Mesendoderm (in vitro differentiated cells): ENCODE measurements around the gene CEBPG.

Source experiments
- DNase-seq: peaks from one replicate; pipeline ENCODE4 v3.0.0; 2013
- H2AK5ac ChIP-seq: 2 replicates; pipeline ENCODE4 v1.6.1; 2013; ENCODE audit warnings: low read length, inconsistent platforms
- H2BK120ac ChIP-seq: 2 replicates; pipeline ENCODE4 v1.6.1; 2013; ENCODE audit warnings: low read depth, mild to moderate bottlenecking, low read length, moderate library complexity, mixed read lengths
- H2BK15ac ChIP-seq: replicated peaks from 2 replicates; pipeline ENCODE4 v1.6.1; 2013; ENCODE audit warnings: low read depth, mild to moderate bottlenecking, moderate library complexity
- H2BK5ac ChIP-seq: 2 replicates; pipeline ENCODE4 v1.6.1; 2013; ENCODE audit warnings: low read length, inconsistent platforms
- H3K18ac ChIP-seq: 2 replicates; pipeline ENCODE4 v1.6.1; 2013; ENCODE audit warnings: mild to moderate bottlenecking, low read length, mixed read lengths
- H3K23ac ChIP-seq: one replicate; pipeline ENCODE4 v1.6.1; 2013; ENCODE audit warnings: low read length
- H3K27ac ChIP-seq: 2 replicates; pipeline ENCODE4 v1.5.1; 2013; ENCODE audit warnings: low read depth, mild to moderate bottlenecking, inconsistent platforms, low read length, moderate library complexity
- H3K27me3 ChIP-seq: 2 replicates; pipeline ENCODE4 v1.6.1; 2013; ENCODE audit warnings: low read length, control low read depth, mild to moderate bottlenecking, inconsistent platforms; ENCODE audit not compliant: insufficient read depth, poor library complexity
- H3K36me3 ChIP-seq: 2 replicates; pipeline ENCODE4 v1.6.1; 2013; ENCODE audit warnings: low read length, inconsistent platforms; ENCODE audit not compliant: control insufficient read depth, insufficient read depth
- H3K4ac ChIP-seq: one replicate; pipeline ENCODE4 v1.6.1; 2013; ENCODE audit warnings: low read depth, mild to moderate bottlenecking, low read length, moderate library complexity
- H3K4me1 ChIP-seq: 2 replicates; pipeline ENCODE4 v1.6.1; 2013; ENCODE audit warnings: low read depth, low read length, inconsistent platforms; ENCODE audit not compliant: control insufficient read depth
- H3K4me2 ChIP-seq: 2 replicates; pipeline ENCODE4 v1.6.1; 2013; ENCODE audit warnings: low read length
- H3K4me3 ChIP-seq: 2 replicates; pipeline ENCODE4 v1.5.1; 2013; ENCODE audit warnings: mild to moderate bottlenecking, low read length
- H3K56ac ChIP-seq: one replicate; pipeline ENCODE4 v1.6.1; 2013; ENCODE audit warnings: low read length
- H3K79me1 ChIP-seq: 2 replicates; pipeline ENCODE4 v1.6.1; 2013; ENCODE audit warnings: low read length, inconsistent platforms
- H3K79me2 ChIP-seq: 2 replicates; pipeline ENCODE4 v1.6.1; 2013; ENCODE audit warnings: mild to moderate bottlenecking, low read length; ENCODE audit not compliant: control insufficient read depth, insufficient read depth
- H3K9ac ChIP-seq: 2 replicates; pipeline ENCODE4 v1.6.1; 2013; ENCODE audit warnings: low read length, inconsistent platforms
- H4K5ac ChIP-seq: one replicate; pipeline ENCODE4 v1.6.1; 2013; ENCODE audit warnings: low read length
- H4K8ac ChIP-seq: one replicate; pipeline ENCODE4 v1.6.1; 2013; ENCODE audit warnings: low read depth, mild to moderate bottlenecking, control low read depth, low read length, moderate library complexity
- WGBS: extraction: QIAGEN DNeasy Blood & Tissue Kit; methylation state at CpG from one replicate; pipeline ENCODE4 v1.1.7; 2013; ENCODE audit warnings: low lambda C conversion rate, missing lambda C conversion rate; ENCODE audit not compliant: insufficient coverage; ENCODE audit errors: extremely low coverage; 5-methylcytosine and 5-hydroxymethylcytosine counted together

The CEBPG gene

DNA sequence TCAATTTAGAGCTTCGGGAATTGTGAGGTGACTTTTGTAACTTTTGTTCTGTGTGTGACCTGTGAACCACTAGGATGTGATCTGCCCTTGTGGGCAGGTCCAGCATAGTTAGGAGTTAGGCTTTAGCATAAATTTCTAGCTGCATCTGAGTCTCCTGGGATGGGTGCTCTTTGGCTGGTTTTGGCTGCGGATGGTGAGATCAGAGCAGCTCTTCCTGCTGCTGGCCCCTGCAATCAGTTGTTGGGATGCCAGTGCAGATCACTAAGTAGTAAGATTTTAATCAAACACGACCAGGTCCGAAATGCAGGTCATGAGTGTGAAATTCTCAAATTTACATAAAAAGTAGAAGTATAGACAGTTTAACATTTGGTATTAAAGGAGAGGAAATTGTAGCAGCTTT, 8.5 kb downstream of the CEBPG start:
- Histone ChIP-seq H4K8ac (no peak overlapping the region), H2BK120ac (no peak overlapping the region), H3K9ac (no peak overlapping the region), H3K23ac (no peak overlapping the region), H3K18ac (no peak overlapping the region), H4K5ac (no peak overlapping the region), H3K4ac (no peak overlapping the region), H3K79me1 (peaks cover 28% of the 10 kb centered on the region), H2BK15ac (no peak overlapping the region), H3K27ac (no peak overlapping the region), H3K56ac (no peak overlapping the region), H3K79me2 (peaks cover 39% of the 10 kb centered on the region), H2AK5ac (no peak overlapping the region), H3K4me1 (peaks cover 3% of the 10 kb centered on the region), H2BK5ac (no peak overlapping the region), H3K36me3 (no peaks in the 10 kb centered on the region), H3K4me3 (no peak overlapping the region), H3K4me2 (no peak overlapping the region), H3K27me3 (no peaks in the 10 kb centered on the region)
- no peak for DNase-seq
- WGBS = no CpG with 5 or more reads among the region's 4 CpGs

DNA sequence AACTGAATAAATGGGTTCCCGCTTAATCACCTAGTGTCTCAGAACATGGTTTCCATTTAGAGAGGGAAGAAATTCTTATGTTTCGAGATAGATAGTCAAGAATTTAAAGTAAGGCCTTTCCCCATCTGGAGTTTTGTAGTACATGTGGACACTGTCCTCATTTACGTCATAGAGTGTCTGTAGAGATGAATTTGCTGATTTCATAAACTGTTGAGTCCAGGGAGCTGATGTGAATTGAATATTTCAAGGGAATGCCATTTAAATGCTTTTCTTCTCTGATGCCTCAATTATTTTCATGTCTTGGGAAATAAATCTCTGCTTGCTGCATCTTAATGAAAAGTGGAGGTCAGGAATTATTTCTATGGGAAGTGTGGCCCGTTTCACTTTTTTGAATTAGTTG, 9.5 kb downstream of the CEBPG start:
- no peak overlapping the region for H3K9ac ChIP-seq
- peaks cover 31% of the 10 kb centered on the region for H3K79me2 ChIP-seq
- H2BK15ac ChIP-seq = no peak overlapping the region
- H3K23ac ChIP-seq = no peak overlapping the region
- no peaks in the 10 kb centered on the region for H3K36me3 ChIP-seq
- peaks cover 3% of the 10 kb centered on the region for H3K4me1 ChIP-seq
- no peaks in the 10 kb centered on the region for H3K27me3 ChIP-seq
- H4K5ac ChIP-seq = no peak overlapping the region
- H3K4me3 ChIP-seq = no peak overlapping the region
- H3K56ac ChIP-seq = no peak overlapping the region
- no peak overlapping the region for H3K18ac ChIP-seq
- no peak overlapping the region for H3K27ac ChIP-seq
- no CpG with 5 or more reads among the region's 4 CpGs for WGBS
- H3K79me1 ChIP-seq = peaks cover 23% of the 10 kb centered on the region
- no peak overlapping the region for H3K4ac ChIP-seq
- no peak overlapping the region for H3K4me2 ChIP-seq
- H2AK5ac ChIP-seq = no peak overlapping the region
- DNase-seq = no peak
- H2BK5ac ChIP-seq = no peak overlapping the region
- H2BK120ac ChIP-seq = no peak overlapping the region
- no peak overlapping the region for H4K8ac ChIP-seq

DNA sequence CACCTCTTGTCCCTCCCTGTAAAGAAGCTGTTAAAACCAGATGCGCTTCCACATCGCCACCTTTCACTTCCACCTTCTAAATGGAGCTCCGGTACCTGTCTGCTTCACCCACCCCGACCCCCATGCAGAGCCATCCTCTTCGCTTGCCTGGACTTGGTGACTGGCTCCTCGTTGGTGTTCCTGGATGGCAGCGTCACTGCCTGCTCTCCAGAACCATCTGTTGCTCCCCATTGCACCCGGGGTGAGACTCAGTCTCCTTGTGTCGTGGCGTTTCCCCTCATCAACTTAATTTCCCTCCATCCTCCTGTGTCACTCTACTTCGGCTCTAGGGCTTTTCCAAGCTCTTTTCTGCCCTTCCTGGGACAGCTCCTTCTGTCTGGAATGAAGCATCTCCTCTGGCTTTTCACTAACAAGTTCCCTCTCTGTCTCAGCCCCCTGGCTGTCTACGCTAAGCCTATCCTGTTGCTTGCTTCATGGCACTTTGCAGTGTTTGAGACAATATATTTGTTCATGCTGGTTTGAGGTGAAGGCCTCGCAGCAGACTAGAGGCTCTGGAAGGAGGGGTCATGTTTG, 10.3 kb downstream of the CEBPG start:
- Histone ChIP-seq H3K79me2 (peaks cover 22% of the 10 kb centered on the region), H3K18ac (no peak overlapping the region), H2BK5ac (no peak overlapping the region), H2BK15ac (no peak overlapping the region), H4K5ac (no peak overlapping the region), H3K27me3 (no peaks in the 10 kb centered on the region), H3K4ac (no peak overlapping the region), H2AK5ac (no peak overlapping the region), H3K9ac (no peak overlapping the region), H3K23ac (no peak overlapping the region), H3K4me2 (no peak overlapping the region), H3K79me1 (peaks cover 18% of the 10 kb centered on the region), H3K27ac (no peak overlapping the region), H4K8ac (no peak overlapping the region), H3K4me1 (no peaks in the 10 kb centered on the region), H3K56ac (no peak overlapping the region), H2BK120ac (no peak overlapping the region), H3K36me3 (no peaks in the 10 kb centered on the region), H3K4me3 (no peak overlapping the region)
- no CpG with 5 or more reads among the region's 13 CpGs for WGBS
- DNase-seq = no peak

DNA sequence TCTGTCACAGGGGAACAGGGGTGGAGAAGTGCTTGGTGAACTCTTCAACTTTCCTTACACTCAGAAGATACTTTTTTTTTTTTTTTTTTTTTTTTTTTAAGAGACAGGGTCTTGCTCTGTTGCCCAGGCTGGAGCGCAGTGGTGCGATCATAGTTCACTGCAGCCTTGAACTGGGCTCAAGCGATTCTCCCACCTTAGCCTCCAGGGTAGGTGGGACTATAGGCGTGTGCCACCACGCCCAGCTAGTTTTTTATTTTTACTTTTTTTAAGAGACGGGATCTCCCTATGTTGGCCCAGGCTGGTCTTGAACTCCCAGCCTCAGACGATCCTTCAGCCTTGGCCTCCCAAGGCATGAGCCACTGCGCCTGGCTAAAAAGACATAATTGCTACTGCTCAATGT, 11.5 kb downstream of the CEBPG start:
- Histone ChIP-seq H4K5ac (no peak overlapping the region), H3K79me1 (peaks cover 13% of the 10 kb centered on the region), H2BK120ac (no peak overlapping the region), H3K4me1 (no peaks in the 10 kb centered on the region), H3K23ac (no peak overlapping the region), H3K18ac (no peak overlapping the region), H2AK5ac (no peak overlapping the region), H3K4me3 (no peak overlapping the region), H3K4ac (no peak overlapping the region), H3K56ac (no peak overlapping the region), H3K27me3 (no peaks in the 10 kb centered on the region), H2BK5ac (no peak overlapping the region), H3K4me2 (no peak overlapping the region), H2BK15ac (no peak overlapping the region), H3K79me2 (peaks cover 16% of the 10 kb centered on the region), H4K8ac (no peak overlapping the region), H3K27ac (no peak overlapping the region), H3K36me3 (no peaks in the 10 kb centered on the region), H3K9ac (no peak overlapping the region)
- DNase-seq = no peak
- WGBS = no CpG with 5 or more reads among the region's 8 CpGs

DNA sequence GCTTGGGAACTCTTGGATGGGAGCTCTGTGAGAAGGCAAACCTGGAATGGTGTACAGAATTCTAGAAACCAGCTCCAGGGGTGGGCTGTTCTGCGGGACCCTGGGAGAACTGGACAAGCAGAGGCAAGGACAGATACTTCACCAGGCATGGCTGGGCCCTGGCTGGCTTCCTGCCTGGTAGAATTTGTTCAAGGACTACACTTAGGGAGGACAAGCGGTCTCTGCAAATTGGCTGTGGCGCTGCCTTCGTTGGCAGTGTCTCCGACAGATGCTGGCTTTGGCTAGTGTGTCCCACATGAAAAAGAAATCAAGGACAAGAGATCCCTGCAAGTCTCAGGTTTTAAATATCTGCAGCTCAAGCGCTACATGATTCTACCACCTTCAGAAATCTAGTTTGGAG, 12.4 kb downstream of the CEBPG start:
- no peak overlapping the region for H3K4me2 ChIP-seq
- H2BK5ac ChIP-seq = no peak overlapping the region
- H3K79me2 ChIP-seq = peaks cover 16% of the 10 kb centered on the region
- no peak overlapping the region for H4K8ac ChIP-seq
- no CpG with 5 or more reads among the region's 6 CpGs for WGBS
- no peak overlapping the region for H3K4ac ChIP-seq
- peaks cover 13% of the 10 kb centered on the region for H3K79me1 ChIP-seq
- no peak overlapping the region for H3K56ac ChIP-seq
- H3K4me1 ChIP-seq = no peaks in the 10 kb centered on the region
- no peaks in the 10 kb centered on the region for H3K27me3 ChIP-seq
- H4K5ac ChIP-seq = no peak overlapping the region
- H3K9ac ChIP-seq = no peak overlapping the region
- H3K27ac ChIP-seq = no peak overlapping the region
- H3K18ac ChIP-seq = no peak overlapping the region
- H3K4me3 ChIP-seq = no peak overlapping the region
- H2AK5ac ChIP-seq = no peak overlapping the region
- no peak overlapping the region for H3K23ac ChIP-seq
- H2BK15ac ChIP-seq = no peak overlapping the region
- DNase-seq = no peak
- H2BK120ac ChIP-seq = no peak overlapping the region
- H3K36me3 ChIP-seq = no peaks in the 10 kb centered on the region

DNA sequence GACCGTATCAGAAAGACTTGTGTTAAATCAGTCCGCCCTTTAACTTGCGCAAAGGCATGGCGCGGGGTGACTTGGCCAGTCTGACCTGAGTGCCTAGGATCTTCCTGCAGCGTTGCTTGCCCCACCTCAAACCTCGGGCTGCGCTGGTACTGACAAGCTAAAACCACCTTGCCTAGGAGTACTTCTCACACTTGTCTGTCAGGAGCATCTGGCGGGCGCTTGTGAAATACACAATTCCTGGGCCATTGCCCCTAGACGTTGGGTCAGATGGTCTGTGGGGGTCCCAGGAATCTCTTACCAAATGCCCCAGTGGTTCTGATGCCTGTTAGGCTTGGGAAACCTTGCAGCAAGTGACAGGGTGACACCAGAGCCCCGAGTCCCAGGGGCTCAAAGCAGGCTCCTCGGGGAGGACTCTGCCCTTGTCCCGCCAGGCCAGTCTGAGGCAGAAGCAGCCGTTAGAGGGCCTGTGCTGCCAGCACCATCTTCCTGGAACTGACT, 12.9 kb downstream of the CEBPG start:
- H4K5ac ChIP-seq = no peak overlapping the region
- H2BK5ac ChIP-seq = no peak overlapping the region
- no peak overlapping the region for H2AK5ac ChIP-seq
- no peak overlapping the region for H2BK120ac ChIP-seq
- no peak overlapping the region for H3K4me2 ChIP-seq
- no CpG with 5 or more reads among the region's 15 CpGs for WGBS
- no peak overlapping the region for H3K18ac ChIP-seq
- no peak overlapping the region for H3K56ac ChIP-seq
- peaks cover 12% of the 10 kb centered on the region for H3K79me2 ChIP-seq
- H3K4ac ChIP-seq = no peak overlapping the region
- H3K4me1 ChIP-seq = no peaks in the 10 kb centered on the region
- H3K4me3 ChIP-seq = no peak overlapping the region
- H3K36me3 ChIP-seq = no peaks in the 10 kb centered on the region
- H2BK15ac ChIP-seq = no peak overlapping the region
- H3K27ac ChIP-seq = no peak overlapping the region
- DNase-seq = no peak
- no peaks in the 10 kb centered on the region for H3K27me3 ChIP-seq
- H3K23ac ChIP-seq = no peak overlapping the region
- H3K79me1 ChIP-seq = peaks cover 9% of the 10 kb centered on the region
- no peak overlapping the region for H4K8ac ChIP-seq
- H3K9ac ChIP-seq = no peak overlapping the region
